T-helper 17 cell (primary cell): ENCODE results near the gene FARSA. TPM values are rescaled to one million over a fixed set of nuclear protein-coding genes. Genes with fewer than 3 reads are reported as not detected.

Experiments
- ATAC-seq: fragments of 150-1000 bp; cut with Tn5 transposase; 2 replicates; pipeline ENCODE4 v1.10.0; 2021; ENCODE audit warnings: mild to moderate bottlenecking, moderate library complexity
- DNase-seq, 3 donors: peaks; one replicate each; pipeline versions ENCODE4 v3.0.0 to v3.0.0-alpha.2; 2020 to 2021
- H3K9me3 ChIP-seq: one replicate; pipeline ENCODE4 v1.7.0; 2013; ENCODE audit warnings: low read length, mild to moderate bottlenecking; ENCODE audit not compliant: control insufficient read depth, poor library complexity, severe bottlenecking
- H3K27ac Mint-ChIP-seq: one replicate; pipeline ENCODE4 v1.8.0; 2022; ENCODE audit warnings: mild to moderate bottlenecking, moderate library complexity, mixed read lengths
- H3K27me3 Mint-ChIP-seq: one replicate; pipeline ENCODE4 v1.8.0; 2022; ENCODE audit warnings: mixed read lengths
- H3K36me3 Mint-ChIP-seq: one replicate; pipeline ENCODE4 v1.8.0; 2022; ENCODE audit warnings: low read depth, mixed read lengths
- H3K4me1 Mint-ChIP-seq: one replicate; pipeline ENCODE4 v1.8.0; 2022; ENCODE audit warnings: mild to moderate bottlenecking, mixed read lengths
- H3K4me3 Mint-ChIP-seq: one replicate; pipeline ENCODE4 v1.8.0; 2022; ENCODE audit warnings: mild to moderate bottlenecking, moderate library complexity, mixed read lengths
- total RNA-seq, 4 donors: library from RNA in 2 of 4; stranded (reverse) in 2 of 4; gene quantifications; one replicate each; pipeline ENCODE4 v1.2.3 and lab custom pipeline; 2022 to 2026

The FARSA gene
- total RNA-seq, 2 donors from 2014 or later: 23.2 to 28.3 TPM

DNA sequence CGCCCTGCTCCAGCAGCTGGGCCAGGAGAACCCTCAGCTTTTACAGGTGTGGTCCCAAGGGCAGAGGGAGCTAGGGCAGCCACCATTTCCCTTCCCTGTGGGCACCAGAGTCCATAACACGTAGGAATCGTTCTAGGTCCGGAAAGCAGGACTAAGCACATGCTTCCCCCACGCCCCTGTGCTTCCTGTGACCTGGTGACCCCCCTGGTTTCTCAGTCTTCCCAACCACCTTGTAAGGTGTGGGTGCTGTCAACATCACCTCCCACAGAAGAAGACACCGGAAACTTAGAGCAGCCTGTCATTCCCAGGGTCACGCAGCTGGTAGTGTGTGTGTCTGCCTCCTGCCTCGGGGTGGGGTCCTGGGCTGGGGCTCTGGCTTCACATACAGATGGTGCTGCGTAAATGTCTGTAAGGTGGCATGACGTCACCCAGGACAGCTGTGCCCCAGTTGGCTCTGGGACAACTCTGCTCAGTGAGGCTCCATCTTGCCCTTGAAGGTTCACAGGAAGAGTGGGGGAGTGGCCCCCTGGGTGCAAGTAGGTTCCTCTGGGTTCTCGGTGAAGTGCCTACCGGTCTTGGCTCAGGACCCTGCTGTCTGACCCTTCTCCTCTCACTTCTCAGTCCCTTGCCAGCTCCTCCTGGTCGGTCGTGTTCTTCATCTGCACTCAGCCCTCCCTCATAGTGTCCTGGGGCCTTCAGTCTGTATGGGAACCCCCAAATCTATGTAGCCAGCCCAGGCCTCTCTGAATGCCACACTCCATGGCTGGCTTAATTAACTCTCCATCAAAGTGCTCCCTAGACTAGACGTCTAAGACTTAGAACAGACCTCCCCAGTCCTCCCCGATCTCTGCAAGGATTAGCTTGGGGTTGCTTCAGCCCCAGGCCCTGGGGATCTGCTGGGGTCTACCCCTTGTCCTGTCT lies 16.1 kb upstream of the FARSA start:
- Mint-ChIP-seq H3K27me3 (no peaks in the 10 kb centered on the region), H3K27ac (peak overlapping the region; percentile 74), H3K4me1 (peaks cover 26% of the 10 kb centered on the region), H3K36me3 (peaks cover 10% of the 10 kb centered on the region), H3K4me3 (no peak overlapping the region)
- ATAC-seq (no peak), DNase-seq (no peak)
- no peaks in the 10 kb centered on the region for H3K9me3 ChIP-seq

GRCh38 chr19:12948612-12949362 lies 15.3 kb upstream of the FARSA start:
- H3K27ac Mint-ChIP-seq: no peak overlapping the region
- peak overlapping the region; percentile 31 for H3K4me3 Mint-ChIP-seq
- H3K4me1 Mint-ChIP-seq: peaks cover 22% of the 10 kb centered on the region
- peaks cover 9% of the 10 kb centered on the region for H3K36me3 Mint-ChIP-seq
- no peak for ATAC-seq
- no peaks in the 10 kb centered on the region for H3K27me3 Mint-ChIP-seq
- no peaks in the 10 kb centered on the region for H3K9me3 ChIP-seq
- no peak for DNase-seq

- Mint-ChIP-seq H3K4me3 (peak overlapping the region; percentile 31), H3K27ac (peak overlapping the region; percentile 98), H3K4me1 (peaks cover 28% of the 10 kb centered on the region), H3K36me3 (peaks cover 13% of the 10 kb centered on the region), H3K27me3 (no peaks in the 10 kb centered on the region)
- DNase-seq (no peak), ATAC-seq (no peak)
- H3K9me3 ChIP-seq: no peaks in the 10 kb centered on the region
Observed at GRCh38 chr19:12947702-12948611, 14.4 kb upstream of the FARSA start.

GRCh38 chr19:12946731-12947496 lies 13.4 kb upstream of the FARSA start:
- ATAC-seq (no peak), DNase-seq (no peak)
- H3K9me3 ChIP-seq: no peaks in the 10 kb centered on the region
- Mint-ChIP-seq H3K4me3 (peak overlapping the region; percentile 91), H3K36me3 (peaks cover 13% of the 10 kb centered on the region), H3K4me1 (peaks cover 28% of the 10 kb centered on the region), H3K27ac (peak overlapping the region; percentile 98), H3K27me3 (no peaks in the 10 kb centered on the region)

DNA sequence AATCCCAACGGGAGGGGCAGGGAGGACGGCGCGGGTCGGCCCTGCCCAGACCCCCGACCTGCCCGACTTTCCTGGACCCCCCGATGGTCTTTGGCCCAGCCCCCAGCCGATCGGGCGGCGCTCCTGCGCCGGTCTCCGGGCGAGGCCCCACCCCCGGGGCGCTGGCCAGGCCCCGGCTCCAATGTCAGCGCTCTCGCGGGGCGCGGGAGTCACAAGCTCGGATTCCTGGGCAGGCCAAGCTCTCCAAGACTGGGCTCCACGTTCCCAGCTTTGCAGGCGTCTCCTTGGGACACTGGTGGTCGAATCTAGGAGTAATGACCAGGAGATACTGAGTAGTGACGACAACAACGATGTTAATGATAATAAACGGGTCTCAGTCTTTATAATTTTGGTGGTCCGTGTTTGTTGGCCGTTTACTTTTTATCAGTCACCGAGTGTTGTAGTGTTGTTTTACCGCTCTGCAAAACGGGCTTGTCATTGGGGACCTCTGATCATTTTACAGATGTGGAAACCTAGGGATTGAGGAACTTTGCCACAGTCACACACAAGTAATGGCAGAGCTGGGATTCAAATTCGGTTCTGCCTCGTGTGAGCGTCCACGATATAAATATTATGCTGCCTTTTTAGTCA lies 12.7 kb upstream of the FARSA start:
- peak overlapping the region; percentile 98 for H3K27ac Mint-ChIP-seq
- ATAC-seq (peak; percentile 50), DNase-seq (peak; percentile 28 to 39 (median 37))
- no peaks in the 10 kb centered on the region for H3K9me3 ChIP-seq
- no peaks in the 10 kb centered on the region for H3K27me3 Mint-ChIP-seq
- peak overlapping the region; percentile 91 for H3K4me3 Mint-ChIP-seq
- H3K4me1 Mint-ChIP-seq: peaks cover 28% of the 10 kb centered on the region
- peaks cover 13% of the 10 kb centered on the region for H3K36me3 Mint-ChIP-seq

- Mint-ChIP-seq H3K27ac (peak within 1 kb of the TSS; percentile 98), H3K4me3 (peak within 1 kb of the TSS; percentile 91), H3K27me3 (no peaks in the 10 kb centered on the region), H3K4me1 (peaks cover 30% of the 10 kb centered on the region), H3K36me3 (peaks cover 13% of the 10 kb centered on the region)
- ATAC-seq: peak; percentile 82
- DNase-seq: peak; percentile 96 to 99 (median 98)
- H3K9me3 ChIP-seq: no peaks in the 10 kb centered on the region
Observed at GRCh38 chr19:12945479-12946091, 12.1 kb upstream of the FARSA start, which contains the start of gene RAD23A. TSS of gene RAD23A (plus strand) at chr19:12945862. CDS start at chr19:12945949, 87 bp downstream.

GRCh38 chr19:12944104-12944674 lies 10.7 kb upstream of the FARSA start:
- H3K27ac Mint-ChIP-seq: peak overlapping the region; percentile 98
- no peaks in the 10 kb centered on the region for H3K27me3 Mint-ChIP-seq
- no peak for DNase-seq
- H3K9me3 ChIP-seq: no peaks in the 10 kb centered on the region
- H3K4me1 Mint-ChIP-seq: peaks cover 41% of the 10 kb centered on the region
- peaks cover 13% of the 10 kb centered on the region for H3K36me3 Mint-ChIP-seq
- peak overlapping the region; percentile 67 for H3K4me3 Mint-ChIP-seq
- no peak for ATAC-seq

GRCh38 chr19:12943437-12944044 lies 10.0 kb upstream of the FARSA start:
- no peak for ATAC-seq
- DNase-seq: no peak
- no peaks in the 10 kb centered on the region for H3K9me3 ChIP-seq
- Mint-ChIP-seq H3K27ac (peak overlapping the region; percentile 98), H3K4me3 (peak overlapping the region; percentile 67), H3K27me3 (no peaks in the 10 kb centered on the region), H3K4me1 (peaks cover 46% of the 10 kb centered on the region), H3K36me3 (peaks cover 13% of the 10 kb centered on the region)

GRCh38 chr19:12940897-12941296 lies 7.4 kb upstream of the FARSA start:
- no peaks in the 10 kb centered on the region for H3K9me3 ChIP-seq
- ATAC-seq (no peak), DNase-seq (no peak)
- Mint-ChIP-seq H3K4me3 (peak overlapping the region; percentile 56), H3K27me3 (no peaks in the 10 kb centered on the region), H3K27ac (peak overlapping the region; percentile 98), H3K4me1 (peaks cover 52% of the 10 kb centered on the region), H3K36me3 (peaks cover 13% of the 10 kb centered on the region)

GRCh38 chr19:12939975-12940423 lies 6.5 kb upstream of the FARSA start:
- Mint-ChIP-seq H3K4me3 (peak overlapping the region; percentile 97), H3K36me3 (peaks cover 9% of the 10 kb centered on the region), H3K27me3 (no peaks in the 10 kb centered on the region), H3K4me1 (peaks cover 44% of the 10 kb centered on the region), H3K27ac (peak overlapping the region; percentile 98)
- H3K9me3 ChIP-seq: no peaks in the 10 kb centered on the region
- no peak for DNase-seq
- ATAC-seq: no peak
